HUES48 (cell line): ENCODE measurements around the gene ARMH3.

Source experiments
- H3K27ac ChIP-seq: one replicate; pipeline ENCODE4 v1.7.0; 2013; ENCODE audit warnings: low read depth, low read length, inconsistent platforms
- H3K27me3 ChIP-seq: 2 replicates; pipeline ENCODE4 v1.6.1; 2013; ENCODE audit warnings: mild to moderate bottlenecking, low read length; ENCODE audit not compliant: control insufficient read depth, insufficient read depth
- H3K36me3 ChIP-seq: 2 replicates; pipeline ENCODE4 v1.6.1; 2013; ENCODE audit warnings: low read length; ENCODE audit not compliant: control insufficient read depth, insufficient read depth
- H3K4me1 ChIP-seq: 2 replicates; pipeline ENCODE4 v1.6.1; 2013; ENCODE audit warnings: mild to moderate bottlenecking, low read length; ENCODE audit not compliant: control insufficient read depth, insufficient read depth
- H3K4me3 ChIP-seq: 2 replicates; pipeline ENCODE4 v1.5.1; 2013; ENCODE audit warnings: mild to moderate bottlenecking, low read depth, low read length
- H3K9ac ChIP-seq: 2 replicates; pipeline ENCODE4 v1.6.1; 2013; ENCODE audit warnings: mild to moderate bottlenecking, low read depth, low read length, moderate library complexity
- H3K9me3 ChIP-seq: 2 replicates; pipeline ENCODE4 v1.6.1; 2013; ENCODE audit warnings: low read length; ENCODE audit not compliant: control insufficient read depth, insufficient read depth

The ARMH3 gene

GRCh38 chr10:101812606-101813005 is 243.4 kb downstream of the ARMH3 start:
- H3K36me3 ChIP-seq: peaks cover 60% of the 10 kb centered on the region
- H3K4me1 ChIP-seq: peaks cover 20% of the 10 kb centered on the region
- H3K9ac ChIP-seq: no peak overlapping the region
- H3K4me3 ChIP-seq: no peak overlapping the region
- H3K9me3 ChIP-seq: no peaks in the 10 kb centered on the region
- no peaks in the 10 kb centered on the region for H3K27me3 ChIP-seq
- H3K27ac ChIP-seq: no peak overlapping the region

DNA sequence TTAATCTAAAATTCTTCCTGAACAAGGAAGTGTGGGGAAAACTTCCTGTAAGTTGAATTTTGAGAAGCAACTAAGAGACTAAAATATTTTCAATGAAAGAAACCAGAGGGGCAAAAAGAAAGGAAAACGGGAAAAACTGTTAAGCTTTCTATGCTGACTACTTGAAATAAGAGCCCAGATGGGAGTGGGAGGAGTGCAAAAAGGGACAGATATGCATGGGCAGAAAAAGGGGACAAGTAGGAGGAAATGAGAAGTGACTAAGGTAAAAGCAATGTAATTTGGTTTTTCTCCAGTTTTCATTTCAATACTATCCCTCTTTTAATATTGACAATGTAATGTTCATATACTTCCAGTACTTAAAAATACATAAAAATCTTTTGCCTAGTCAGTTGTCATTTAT is 248.8 kb downstream of the ARMH3 start:
- Histone ChIP-seq H3K4me3 (no peak overlapping the region), H3K4me1 (no peaks in the 10 kb centered on the region), H3K27me3 (no peaks in the 10 kb centered on the region), H3K9me3 (no peaks in the 10 kb centered on the region), H3K27ac (no peak overlapping the region), H3K36me3 (peaks cover 95% of the 10 kb centered on the region), H3K9ac (no peak overlapping the region)

GRCh38 chr10:101803511-101803910 is 252.5 kb downstream of the ARMH3 start:
- no peaks in the 10 kb centered on the region for H3K9me3 ChIP-seq
- no peak overlapping the region for H3K4me3 ChIP-seq
- no peak overlapping the region for H3K27ac ChIP-seq
- H3K9ac ChIP-seq: no peak overlapping the region
- H3K27me3 ChIP-seq: no peaks in the 10 kb centered on the region
- H3K4me1 ChIP-seq: no peaks in the 10 kb centered on the region
- peaks cover 96% of the 10 kb centered on the region for H3K36me3 ChIP-seq

DNA sequence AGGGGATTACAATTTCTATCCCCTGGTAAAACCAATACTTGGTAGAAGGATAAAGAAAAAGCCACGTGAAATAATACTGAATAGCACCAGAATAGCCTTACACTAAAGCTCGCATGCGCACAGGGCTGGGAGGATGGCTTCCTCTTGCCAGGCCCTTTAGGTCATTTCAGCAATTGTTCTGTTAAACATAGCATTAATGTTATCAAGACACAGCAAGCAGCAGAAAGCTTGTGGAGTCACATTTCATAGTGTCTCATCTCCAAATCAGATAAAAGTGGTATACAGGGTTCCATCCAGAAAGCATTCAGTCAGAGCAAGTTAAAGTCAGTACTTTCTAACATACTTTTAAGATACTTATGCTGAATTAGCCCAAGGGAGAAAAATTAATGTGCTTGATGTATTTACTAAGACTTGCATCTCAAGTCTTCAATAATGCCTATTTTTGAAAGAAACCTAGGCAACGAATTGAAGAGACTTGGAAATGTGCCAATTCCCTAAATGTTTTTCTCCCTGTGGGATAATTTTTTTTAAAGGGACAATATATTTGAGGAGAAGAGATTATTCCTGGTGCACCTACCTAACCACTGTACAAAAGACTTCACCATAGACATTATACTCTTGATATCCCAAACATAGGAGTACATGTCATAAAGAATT is 258.4 kb downstream of the ARMH3 start:
- Histone ChIP-seq H3K27ac (no peak overlapping the region), H3K4me1 (no peaks in the 10 kb centered on the region), H3K9me3 (no peaks in the 10 kb centered on the region), H3K9ac (no peak overlapping the region), H3K36me3 (peaks cover 98% of the 10 kb centered on the region), H3K4me3 (no peak overlapping the region), H3K27me3 (no peaks in the 10 kb centered on the region)
